ENCODE measurements around the gene HIF1A. TPM values are rescaled to one million over a fixed set of nuclear protein-coding genes. Genes with fewer than 3 reads are reported as not detected.

The HIF1A gene
- total and polyA plus RNA-seq, 2 of the 8 experiments (the other 6 are each of a cell fraction or from before 2014, with no cell fraction given): 54.8 to 175 TPM

DNA sequence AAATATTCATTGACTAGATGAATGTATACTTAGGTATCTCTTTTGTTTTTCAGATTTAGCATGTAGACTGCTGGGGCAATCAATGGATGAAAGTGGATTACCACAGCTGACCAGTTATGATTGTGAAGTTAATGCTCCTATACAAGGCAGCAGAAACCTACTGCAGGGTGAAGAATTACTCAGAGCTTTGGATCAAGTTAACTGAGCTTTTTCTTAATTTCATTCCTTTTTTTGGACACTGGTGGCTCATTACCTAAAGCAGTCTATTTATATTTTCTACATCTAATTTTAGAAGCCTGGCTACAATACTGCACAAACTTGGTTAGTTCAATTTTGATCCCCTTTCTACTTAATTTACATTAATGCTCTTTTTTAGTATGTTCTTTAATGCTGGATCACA is 51.6 kb downstream of the HIF1A start:
- H3K36me3 ChIP-seq (ENCODE audit: control insufficient read depth in 2 of 4, insufficient read depth in 4 of 4, low read length in 3 of 4): peaks cover 3 to 61% (median 32%) of the 10 kb centered on the region in 4 experiments; a peak in 6 of 8 replicates

More for the DNA sequence above, 51.6 kb downstream of the HIF1A start:
- H3K56ac ChIP-seq (replicated peaks; ENCODE audit: insufficient read length, low read depth, low read length): no peak overlapping the region
- no peak overlapping the region for H3K27ac ChIP-seq (ENCODE audit: low read depth, low read length)
- no peaks in the 10 kb centered on the region for H4K20me1 ChIP-seq (replicated peaks in 1 of 2; ENCODE audit: control insufficient read depth in 1 of 2, insufficient read depth in 2 of 2, low read length in 2 of 2)
- ChIA-PET POLR2A (ENCODE audit: partially characterized antibody) (interaction anchor here (1.5 kb wide), 1 partner anchor 19 kb away, joined by 3 read pairs; no protein-coding TSS in a partner anchor), CTCF (ENCODE audit: partially characterized antibody) (interaction anchor here (0.9 to 1.3 kb wide), 3 partner anchors 64 to 286 kb away, joined by 3 to 5 read pairs (median 3); no protein-coding TSS in a partner anchor)
- FAIRE-seq (no peak), DNase-seq (ENCODE audit: low read depth in 1 of 2, low spot score in 2 of 2) (no peak)
- H3K79me1 ChIP-seq (ENCODE audit: low read depth, low read length): no peaks in the 10 kb centered on the region
- no peak overlapping the region for H3K4me2 ChIP-seq (ENCODE audit: insufficient read depth in 1 of 2, low read depth in 2 of 2, low read length in 2 of 2)
- H2BK15ac ChIP-seq (ENCODE audit: low read length): no peak overlapping the region
- H2AFZ ChIP-seq (ENCODE audit: low read length): no peak overlapping the region
- no peaks in the 10 kb centered on the region for H3K9me3 ChIP-seq (ENCODE audit: insufficient read depth in 2 of 2, low read depth in 1 of 2, low read length in 1 of 2)
- H2BK12ac ChIP-seq (ENCODE audit: low read depth, low read length): no peak overlapping the region
- no peak overlapping the region for H2BK5ac ChIP-seq (ENCODE audit: low read depth, low read length)
- H3K9ac ChIP-seq (replicated peaks in 1 of 4; ENCODE audit: extremely low read depth in 1 of 4, low read depth in 3 of 4, low read length in 3 of 4): no peak overlapping the region
- no peak overlapping the region for H3K14ac ChIP-seq (ENCODE audit: insufficient read length)
- H4K5ac ChIP-seq (ENCODE audit: insufficient read length, low read depth, low read length): no peak overlapping the region
- no peak overlapping the region for H2AK5ac ChIP-seq (ENCODE audit: low read depth, low read length)
- no peak overlapping the region for H2BK120ac ChIP-seq (replicated peaks; ENCODE audit: low read depth, low read length)
- peaks cover 0 to 8% of the 10 kb centered on the region in 2 experiments; a peak in 1 of 4 replicates for H3K79me2 ChIP-seq (ENCODE audit: control insufficient read depth in 1 of 2, insufficient read depth in 2 of 2, low read length in 2 of 2)
- H3K4me1 ChIP-seq (replicated peaks in 1 of 4; ENCODE audit: control insufficient read depth in 3 of 4, insufficient read depth in 4 of 4, low read length in 3 of 4): peaks cover 0 to 5% (median 1%) of the 10 kb centered on the region in 4 experiments; a peak in 1 of 7 replicates
- H3K4me3 ChIP-seq (ENCODE audit: extremely low read depth in 1 of 4, insufficient read depth in 2 of 4, low read depth in 3 of 4, low read length in 4 of 4): no peak overlapping the region
- no peak overlapping the region for H3K23ac ChIP-seq (ENCODE audit: insufficient read length)
- H3K18ac ChIP-seq (ENCODE audit: extremely low read depth, low read length): no peak overlapping the region
- no peak overlapping the region for H2BK20ac ChIP-seq (ENCODE audit: low read length)
- no peak overlapping the region for H4K91ac ChIP-seq (replicated peaks; ENCODE audit: insufficient read length, low read length)
- H3K23me2 ChIP-seq (ENCODE audit: low read depth, low read length): no peaks in the 10 kb centered on the region; the same call in 1 of the 2 replicates
- no peak overlapping the region for H3K4ac ChIP-seq (replicated peaks; ENCODE audit: insufficient read length, low read depth, low read length)
- no peaks in the 10 kb centered on the region for H3K27me3 ChIP-seq (replicated peaks in 1 of 4; ENCODE audit: control insufficient read depth in 3 of 4, extremely low read depth in 1 of 4, insufficient read depth in 3 of 4, low read length in 3 of 4)
- H4K8ac ChIP-seq (ENCODE audit: extremely low read depth, insufficient read depth, low read length): no peak overlapping the region; the same call in 1 of the 2 replicates
